Right kidney (tissue), 9 donors: ENCODE data around the gene USP7.
"Not testable (repeated sequence)": the region's sequence is repeated elsewhere in the genome, so short reads cannot be mapped to it uniquely, and the experiment has no call there.

ENCODE experiments used
- DNase-seq: peaks from one replicate; pipeline ENCODE4 v3.0.0-alpha.2; 2016
- long read RNA-seq, 8 donors: transcript quantifications; one replicate each; lab custom pipeline, GENCODE V29; 2026

Gene USP7
- long read RNA-seq, donor 1, full-length matches to known transcripts = 3 of 8 reads
- long read RNA-seq, donor 1, partial matches to known transcripts = 5 of 8 reads
- long read RNA-seq, donor 1, other reads (novel, unspliced or antisense) = 0 of 8 reads
- long read RNA-seq, donor 2, full-length matches to known transcripts = 3 of 3 reads
- long read RNA-seq, donor 2, partial matches to known transcripts = 0 of 3 reads
- long read RNA-seq, donor 2, other reads (novel, unspliced or antisense) = 0 of 3 reads
- long read RNA-seq, donor 3, full-length matches to known transcripts = 2 of 2 reads
- long read RNA-seq, donor 3, partial matches to known transcripts = 0 of 2 reads
- long read RNA-seq, donor 3, other reads (novel, unspliced or antisense) = 0 of 2 reads
- long read RNA-seq, donor 4, partial matches to known transcripts = 5 of 5 reads
- long read RNA-seq, donor 4, other reads (novel, unspliced or antisense) = 0 of 5 reads
- long read RNA-seq, donor 5, full-length matches to known transcripts = 1 of 1 reads
- long read RNA-seq, donor 5, partial matches to known transcripts = 0 of 1 reads
- long read RNA-seq, donor 5, other reads (novel, unspliced or antisense) = 0 of 1 reads
- long read RNA-seq, donor 6, partial matches to known transcripts = 6 of 6 reads
- long read RNA-seq, donor 6, other reads (novel, unspliced or antisense) = 0 of 6 reads
- long read RNA-seq, donor 7 = 0 reads
- long read RNA-seq, donor 8, full-length matches to known transcripts = 4 of 4 reads
- long read RNA-seq, donor 8, partial matches to known transcripts = 0 of 4 reads
- long read RNA-seq, donor 8, other reads (novel, unspliced or antisense) = 0 of 4 reads

GRCh38 chr16:8963821-8964441, at the start of gene USP7:
USP7 (minus strand) TSS chr16:8963906; CDS start chr16:8963285, 621 bp downstream.
- DNase-seq = peak; percentile 73

- no peak for DNase-seq
Observed at GRCh38 chr16:9013508-9013864, 49.8 kb upstream of the USP7 start.

- DNase-seq = peak; percentile 29
Observed at GRCh38 chr16:9012848-9013507, 49.3 kb upstream of the USP7 start.

GRCh38 chr16:9012330-9012729, 48.6 kb upstream of the USP7 start:
- no peak for DNase-seq

GRCh38 chr16:9008601-9009260, 45.0 kb upstream of the USP7 start:
- peak; percentile 60 for DNase-seq

GRCh38 chr16:9007177-9007794, 43.6 kb upstream of the USP7 start:
- no peak for DNase-seq

- DNase-seq = no peak
Observed at GRCh38 chr16:9004183-9004582, 40.5 kb upstream of the USP7 start.

GRCh38 chr16:9003763-9004162, 40.1 kb upstream of the USP7 start:
- no peak for DNase-seq

GRCh38 chr16:9003322-9003721, 39.6 kb upstream of the USP7 start:
- no peak for DNase-seq

GRCh38 chr16:9002042-9002441, 38.3 kb upstream of the USP7 start:
- no peak for DNase-seq

GRCh38 chr16:9000664-9001063, 37.0 kb upstream of the USP7 start:
- no peak for DNase-seq

- DNase-seq = no peak
Observed at GRCh38 chr16:8999800-9000199, 36.1 kb upstream of the USP7 start.

GRCh38 chr16:8998108-8998507, 34.4 kb upstream of the USP7 start:
- DNase-seq = no peak

GRCh38 chr16:8996891-8997290, 33.2 kb upstream of the USP7 start:
- no peak for DNase-seq

GRCh38 chr16:8990445-8990844, 26.7 kb upstream of the USP7 start:
- no peak for DNase-seq

- no peak for DNase-seq
Observed at GRCh38 chr16:8989099-8989878, 25.6 kb upstream of the USP7 start.

- DNase-seq = no peak
Observed at GRCh38 chr16:8986818-8987191, 23.1 kb upstream of the USP7 start.

- no peak for DNase-seq
Observed at GRCh38 chr16:8986111-8986510, 22.4 kb upstream of the USP7 start.

- DNase-seq = no peak
Observed at GRCh38 chr16:8982816-8983215, 19.1 kb upstream of the USP7 start.

- not testable (repeated sequence) for DNase-seq
Observed at GRCh38 chr16:8981901-8982300, 18.2 kb upstream of the USP7 start.

GRCh38 chr16:8976189-8976588, 12.5 kb upstream of the USP7 start:
- not testable (repeated sequence) for DNase-seq
